Activated CD4-positive, alpha-beta T cell treated with anti-CD3 and anti-CD28 coated beads, Interleukin-2, Interleukin-4, amounts not matched to agents 100 ng/mL and 50 ng/mL, durations not matched to agents 16 hours and 8 hours (primary cell): ENCODE measurements around the gene DAGLB.
"Not testable (repeated sequence)": the region's sequence is repeated elsewhere in the genome, so short reads cannot be mapped to it uniquely, and the experiment has no call there.

Experiments
- DNase-seq: peaks from one replicate; pipeline ENCODE4 v3.0.0-alpha.2; 2020; ENCODE audit warnings: low spot score

The DAGLB gene

DNA sequence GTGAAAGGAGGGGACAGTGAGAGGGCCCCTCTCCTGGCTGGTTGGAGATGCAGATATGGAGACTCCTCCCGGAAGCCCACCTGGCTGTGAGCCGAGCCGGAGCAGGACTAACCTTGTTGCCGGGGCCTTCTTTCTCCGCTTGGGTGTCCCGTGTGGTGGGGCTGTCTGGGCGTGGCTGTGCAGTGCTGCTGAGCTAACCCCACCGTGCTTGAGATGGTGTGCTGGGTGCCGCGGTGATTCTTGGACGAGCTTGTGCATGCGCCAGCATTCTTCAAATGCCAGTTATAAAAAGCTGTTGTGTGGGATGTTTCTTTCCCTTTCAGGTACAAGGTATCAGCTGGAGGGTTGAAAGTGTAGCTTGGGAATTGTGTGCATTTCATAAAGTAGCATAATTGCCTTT is 48.8 kb downstream of the DAGLB start:
- no peak for DNase-seq

DNA sequence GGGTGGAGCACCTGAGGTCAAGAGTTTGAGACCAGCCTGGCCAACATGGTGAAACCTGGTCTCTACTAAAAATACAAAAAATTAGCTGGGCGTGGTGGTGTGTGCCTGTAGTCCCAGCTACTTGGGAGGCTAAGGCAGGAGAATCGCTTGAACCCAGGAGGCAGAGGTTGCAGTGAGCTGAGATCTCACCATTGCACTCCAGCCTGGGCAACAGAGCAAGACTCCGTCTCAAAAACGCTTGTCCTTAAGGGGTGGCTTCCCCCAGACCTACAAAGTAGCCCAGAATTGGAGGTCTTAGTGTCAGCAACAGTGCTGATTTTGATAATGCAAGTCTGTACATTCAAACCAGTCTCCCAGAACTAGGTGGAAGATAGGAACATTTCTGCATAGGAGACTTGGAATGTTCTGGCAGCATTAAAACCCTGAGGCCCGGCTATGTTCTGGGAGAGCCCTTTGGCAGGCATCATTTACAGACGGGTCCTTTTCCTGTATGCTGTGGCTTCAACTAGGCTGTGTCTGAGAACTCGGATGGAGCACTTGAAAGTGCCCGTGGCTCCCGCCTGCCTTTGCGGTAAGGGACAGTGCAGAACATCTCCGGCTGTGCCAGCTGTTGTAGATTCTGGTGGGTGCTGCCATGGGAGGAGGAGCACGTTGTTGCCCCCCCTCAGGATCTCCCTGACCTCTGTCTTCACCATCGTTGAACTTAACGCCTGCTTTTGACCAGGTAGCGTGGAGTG is 49.8 kb downstream of the DAGLB start:
- DNase-seq = not testable (repeated sequence)

DNA sequence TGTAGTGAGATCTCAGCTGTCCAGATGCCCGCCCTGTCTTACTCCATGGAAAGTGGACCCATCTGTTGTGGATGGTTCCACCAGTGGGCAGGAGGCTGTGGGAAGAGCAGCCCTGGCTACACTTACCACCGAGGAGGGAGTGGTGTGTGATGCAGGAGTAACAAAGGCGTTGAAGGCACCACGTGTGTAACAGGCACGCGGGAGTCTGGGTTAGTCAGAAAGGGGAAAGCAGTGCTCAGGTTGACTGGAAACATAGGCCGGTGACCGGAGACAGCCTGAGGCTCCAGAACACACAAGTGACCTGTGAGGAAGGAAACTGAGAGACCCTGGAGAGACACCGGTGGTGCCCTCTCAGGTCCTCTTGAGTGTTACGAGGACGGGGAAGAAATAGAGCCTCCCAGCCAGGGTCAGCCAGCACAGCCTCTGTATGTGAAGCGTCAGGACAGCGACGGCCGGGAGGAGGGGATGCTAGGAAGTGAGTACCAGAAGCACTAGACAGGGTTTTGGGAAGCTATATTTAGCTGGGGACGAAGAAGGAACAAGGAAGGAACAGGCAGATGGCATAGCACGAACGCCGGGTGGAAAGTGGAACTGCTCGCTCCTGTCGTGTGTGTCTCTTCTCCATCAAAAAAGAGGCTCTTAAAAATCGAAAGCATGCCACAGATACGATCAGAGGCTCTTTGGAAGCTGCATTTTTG is 51.7 kb downstream of the DAGLB start:
- DNase-seq = no peak

DNA sequence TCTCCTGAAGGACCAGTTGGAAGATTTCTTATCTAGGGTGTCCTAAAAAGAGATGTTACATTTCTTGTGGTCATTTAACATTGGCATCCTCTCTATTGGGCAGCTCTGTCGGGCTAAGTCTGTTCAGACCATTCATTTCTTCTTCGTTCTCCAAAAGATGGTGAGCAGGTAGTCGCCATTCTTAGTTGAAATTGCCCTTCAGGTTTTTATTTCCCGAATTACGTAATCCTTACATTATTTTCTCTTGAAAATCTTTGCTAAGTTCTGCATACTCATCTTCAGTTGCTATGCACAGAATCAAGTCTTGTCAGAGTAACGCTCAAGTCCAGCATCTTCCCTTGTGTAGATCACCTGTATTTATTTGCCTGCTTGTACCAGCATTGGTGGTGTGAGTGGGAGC is 53.6 kb downstream of the DAGLB start:
- DNase-seq = no peak

DNA sequence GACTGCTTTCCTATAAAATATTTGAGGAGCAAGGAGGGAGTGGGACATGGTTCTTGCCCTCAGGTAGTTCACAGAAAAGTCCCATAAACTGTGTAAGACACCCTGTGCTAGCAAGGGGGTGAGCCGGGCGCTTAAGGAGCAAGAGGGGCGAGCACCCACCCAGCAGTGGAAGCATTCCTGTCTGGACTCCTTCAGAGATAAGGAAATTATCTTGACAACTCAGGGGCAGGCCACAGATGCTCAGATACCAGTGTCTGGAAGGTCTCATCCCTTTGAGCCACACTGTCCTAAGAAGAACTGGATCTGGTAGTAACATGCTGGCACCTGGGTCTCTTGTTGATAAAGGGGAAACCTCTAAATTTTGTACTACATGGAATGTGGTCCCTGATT is 54.1 kb downstream of the DAGLB start:
- no peak for DNase-seq

DNA sequence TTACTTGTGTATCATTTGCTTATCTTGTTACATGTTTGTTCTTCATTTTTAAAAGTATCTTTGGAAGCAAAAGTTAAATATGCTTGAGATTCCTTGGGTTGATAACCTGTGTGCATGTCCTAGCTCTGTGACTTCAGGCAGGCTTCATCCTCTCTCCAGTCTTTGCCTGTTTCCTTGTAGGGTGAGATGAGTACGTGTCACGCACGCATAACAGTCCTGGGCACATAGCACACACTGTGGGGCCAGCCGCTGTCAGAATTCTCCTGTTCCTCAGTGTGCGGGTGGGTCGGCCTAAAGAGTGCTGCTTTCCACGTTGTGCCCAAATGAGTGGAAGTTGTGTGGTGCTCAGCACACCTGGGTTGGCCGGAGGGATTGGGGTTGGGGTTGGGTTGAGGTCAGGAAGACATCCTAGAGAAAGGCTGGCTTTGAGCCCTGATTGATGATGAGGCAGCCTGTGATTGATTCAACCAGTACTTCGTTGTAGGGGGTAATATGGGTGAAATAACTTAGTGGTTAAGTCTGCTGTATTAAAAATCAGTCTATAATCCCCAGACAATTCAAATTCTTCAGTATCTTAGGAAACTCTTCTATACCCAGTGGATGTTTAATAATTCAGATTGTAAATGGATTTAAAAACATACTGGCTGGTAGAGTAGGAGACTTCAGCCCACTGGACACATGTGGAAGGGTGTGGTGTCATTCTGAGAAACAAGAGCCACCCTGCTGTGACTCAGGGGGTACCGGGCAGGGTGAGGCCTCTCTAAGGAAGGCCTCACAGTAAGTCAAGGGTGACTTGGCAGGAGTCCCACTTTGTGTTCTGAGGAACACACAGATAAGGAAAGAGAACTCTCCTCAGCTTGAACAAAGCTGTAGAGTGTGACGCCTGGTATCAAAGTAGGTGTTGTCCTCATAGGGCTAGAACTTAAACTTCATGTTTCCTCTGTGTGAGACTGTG is 54.8 kb downstream of the DAGLB start:
- DNase-seq = peak; percentile 53

DNA sequence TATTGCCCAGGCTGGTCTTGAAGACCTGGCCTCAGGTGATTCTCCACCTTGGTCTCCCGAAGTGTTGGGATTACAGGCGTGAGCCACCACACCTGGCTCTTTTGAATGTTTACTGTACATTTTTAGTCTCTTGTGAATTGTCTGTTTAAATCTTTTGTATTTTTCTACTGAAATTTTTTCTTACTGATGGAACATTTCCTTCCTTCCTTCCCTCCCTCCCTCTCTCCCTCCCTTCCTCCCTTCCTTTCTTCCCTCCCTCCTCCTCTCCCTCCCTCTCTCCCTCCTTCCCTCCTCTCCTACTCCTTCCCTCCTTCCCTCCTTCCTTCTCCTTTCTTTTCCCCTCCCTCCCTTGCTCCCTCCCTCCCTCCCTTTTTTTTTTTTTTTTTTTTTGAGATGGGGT is 58.0 kb downstream of the DAGLB start:
- DNase-seq = no peak

DNA sequence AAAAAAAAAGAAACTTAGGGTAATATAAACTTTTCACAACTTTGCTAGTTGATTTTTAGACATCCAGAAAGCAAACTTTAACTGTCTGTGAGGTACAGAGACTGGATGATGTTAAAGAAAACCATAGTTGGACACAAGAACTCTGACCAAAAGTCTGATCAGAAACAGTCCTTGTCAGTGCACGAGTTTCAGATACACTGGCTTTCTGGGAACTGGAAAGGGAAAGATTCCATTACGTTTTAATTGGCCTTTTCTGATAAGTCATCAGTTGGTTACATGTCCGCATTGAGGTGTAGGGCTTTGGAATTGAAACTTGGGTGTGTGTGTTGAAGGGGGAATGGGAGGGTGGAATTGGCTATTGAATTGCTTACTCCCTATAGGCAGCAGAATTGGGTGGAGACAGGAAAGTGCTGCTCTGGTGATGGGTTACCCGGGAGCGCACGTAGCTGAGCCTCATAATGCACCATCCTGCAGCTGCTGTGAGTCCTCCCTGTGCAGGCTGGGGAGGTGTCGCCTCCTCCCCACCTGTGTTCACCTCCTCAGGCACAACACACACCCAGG is 59.9 kb downstream of the DAGLB start:
- no peak for DNase-seq

DNA sequence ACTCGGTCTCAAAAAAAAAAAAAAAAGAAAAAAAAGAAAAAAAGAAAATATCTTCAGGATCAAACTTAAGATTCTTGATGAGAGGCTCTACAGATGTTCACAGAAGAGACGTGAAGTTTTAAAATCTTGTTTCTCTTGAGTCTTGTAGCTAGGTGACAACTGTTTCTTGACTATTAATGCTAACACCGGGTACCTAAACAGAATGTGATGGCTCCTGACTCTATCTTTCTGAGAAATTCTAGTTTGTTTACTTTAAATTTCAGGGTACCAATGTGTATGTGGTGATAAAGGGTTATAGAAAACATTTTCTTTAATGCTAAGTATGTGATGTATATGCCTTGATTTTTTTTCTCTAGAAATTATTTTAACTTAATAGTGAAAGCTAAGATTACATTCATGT is 61.0 kb downstream of the DAGLB start:
- DNase-seq = no peak

DNA sequence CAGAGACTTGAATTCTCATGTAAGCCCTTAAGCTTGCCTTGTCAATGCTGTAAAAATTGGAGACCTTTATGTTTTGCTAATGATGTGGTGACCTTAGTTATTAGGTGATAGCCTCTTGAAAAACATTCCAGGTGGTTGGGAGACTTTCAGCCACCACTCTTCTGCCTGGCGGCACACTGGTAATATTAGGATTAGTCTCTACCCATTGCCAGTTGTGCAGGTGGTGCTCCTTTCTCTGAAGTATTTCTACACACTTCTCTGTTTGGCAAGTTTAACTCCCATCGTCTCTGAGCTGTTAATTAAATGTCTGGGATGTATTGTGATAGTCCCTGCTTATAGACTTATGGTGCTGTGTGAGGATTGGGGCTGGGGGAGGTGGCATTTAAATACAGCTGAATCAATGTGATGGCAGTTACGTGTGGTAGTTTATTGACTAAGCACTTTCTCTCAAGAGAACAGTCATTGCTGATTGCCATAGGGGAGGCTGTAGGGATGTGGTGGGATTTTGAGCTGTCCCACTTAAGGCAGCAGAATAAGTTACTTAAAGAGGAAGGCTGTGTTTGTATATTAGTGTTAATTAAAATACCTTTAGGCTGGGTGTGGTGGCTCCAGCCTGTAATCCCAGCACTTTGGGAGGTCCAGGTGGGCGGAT is 61.7 kb downstream of the DAGLB start:
- DNase-seq = no peak

DNA sequence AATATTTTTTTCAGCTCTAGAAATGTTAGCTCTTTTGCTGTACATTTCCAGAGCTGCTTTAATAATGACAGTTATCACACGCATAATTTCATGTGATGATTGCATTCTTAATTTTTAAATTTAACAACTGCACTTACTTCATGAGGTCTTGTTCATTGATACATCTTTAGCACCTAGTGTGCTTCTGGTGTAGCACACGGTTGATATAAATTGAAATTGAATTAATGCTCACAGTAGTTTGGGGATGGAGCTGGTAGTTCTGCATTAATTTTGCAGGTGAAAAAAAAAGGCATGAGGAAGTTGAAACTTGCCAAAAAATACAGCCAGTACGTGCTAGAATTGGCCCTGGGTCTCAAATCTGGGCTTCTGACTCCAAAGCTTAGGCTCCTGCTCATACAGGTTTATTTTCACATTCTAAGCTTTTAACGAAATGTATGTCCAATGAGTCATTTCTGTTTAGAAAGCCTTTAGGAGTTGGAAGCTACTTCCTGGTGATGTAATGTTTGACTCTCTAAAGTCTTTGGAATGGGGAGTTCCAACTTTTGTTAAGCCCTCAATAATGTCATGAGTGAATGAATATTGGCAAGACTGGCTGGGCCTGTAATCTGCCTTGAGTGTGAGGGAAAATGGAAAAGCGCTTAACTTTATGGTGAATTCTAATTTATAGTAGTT is 62.5 kb downstream of the DAGLB start:
- no peak for DNase-seq

DNA sequence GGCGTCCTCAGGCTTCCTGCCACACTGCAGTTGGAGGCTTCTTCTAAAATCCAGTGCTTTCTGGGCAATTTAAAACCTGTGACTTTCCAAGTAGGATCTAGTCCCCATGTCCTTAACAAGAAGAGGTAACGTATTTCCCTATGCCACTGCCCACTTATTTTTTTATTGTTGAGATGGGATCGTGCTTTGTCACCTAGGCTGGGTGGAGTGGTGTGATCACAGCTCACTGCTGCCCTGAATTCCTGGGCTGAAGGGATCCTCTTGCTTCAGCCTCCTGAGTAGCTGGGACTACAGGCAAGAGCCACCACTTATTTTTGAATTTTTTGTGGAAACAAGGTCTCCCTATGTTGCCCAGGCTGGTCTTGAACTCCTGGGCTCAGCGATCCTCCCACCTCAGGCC is 63.4 kb downstream of the DAGLB start:
- no peak for DNase-seq

DNA sequence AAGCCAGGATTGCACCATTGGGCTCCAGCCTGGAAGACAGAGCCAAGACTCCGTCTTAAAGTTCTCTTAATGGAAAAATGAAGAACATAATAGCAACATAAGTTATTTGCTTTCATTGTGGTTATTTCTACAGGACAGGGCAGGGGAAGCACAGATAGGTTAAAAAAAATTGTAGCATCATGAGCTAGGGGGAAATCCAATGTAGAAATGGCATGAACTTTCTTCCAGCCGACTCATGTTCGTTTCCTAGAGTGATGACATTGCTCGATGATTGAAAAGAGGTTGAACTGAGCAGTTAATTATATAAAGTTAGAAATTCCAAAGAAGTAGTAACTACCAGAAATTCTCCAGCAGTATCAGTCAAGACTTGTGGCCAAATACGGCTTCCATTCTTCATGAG is 64.9 kb downstream of the DAGLB start:
- DNase-seq = no peak

DNA sequence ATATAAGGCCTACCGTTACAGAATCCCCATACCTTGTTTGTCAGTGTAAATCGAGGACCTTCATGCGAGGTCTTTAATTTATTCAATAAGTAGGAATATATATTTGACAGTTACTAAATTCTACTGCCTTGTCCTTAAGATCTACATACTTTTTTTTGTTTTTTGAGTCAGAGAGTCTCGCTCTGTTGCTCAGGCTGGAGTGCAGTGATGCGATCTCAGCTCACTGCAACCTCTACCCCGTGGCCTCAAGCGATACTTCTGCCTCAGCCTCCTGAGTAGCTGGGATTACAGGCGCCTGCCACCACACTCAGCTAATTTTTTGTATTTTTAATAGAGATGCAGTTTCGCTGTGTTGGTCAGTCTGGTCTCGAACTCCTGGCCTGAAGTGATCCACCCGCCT is 65.9 kb downstream of the DAGLB start:
- DNase-seq = not testable (repeated sequence)

DNA sequence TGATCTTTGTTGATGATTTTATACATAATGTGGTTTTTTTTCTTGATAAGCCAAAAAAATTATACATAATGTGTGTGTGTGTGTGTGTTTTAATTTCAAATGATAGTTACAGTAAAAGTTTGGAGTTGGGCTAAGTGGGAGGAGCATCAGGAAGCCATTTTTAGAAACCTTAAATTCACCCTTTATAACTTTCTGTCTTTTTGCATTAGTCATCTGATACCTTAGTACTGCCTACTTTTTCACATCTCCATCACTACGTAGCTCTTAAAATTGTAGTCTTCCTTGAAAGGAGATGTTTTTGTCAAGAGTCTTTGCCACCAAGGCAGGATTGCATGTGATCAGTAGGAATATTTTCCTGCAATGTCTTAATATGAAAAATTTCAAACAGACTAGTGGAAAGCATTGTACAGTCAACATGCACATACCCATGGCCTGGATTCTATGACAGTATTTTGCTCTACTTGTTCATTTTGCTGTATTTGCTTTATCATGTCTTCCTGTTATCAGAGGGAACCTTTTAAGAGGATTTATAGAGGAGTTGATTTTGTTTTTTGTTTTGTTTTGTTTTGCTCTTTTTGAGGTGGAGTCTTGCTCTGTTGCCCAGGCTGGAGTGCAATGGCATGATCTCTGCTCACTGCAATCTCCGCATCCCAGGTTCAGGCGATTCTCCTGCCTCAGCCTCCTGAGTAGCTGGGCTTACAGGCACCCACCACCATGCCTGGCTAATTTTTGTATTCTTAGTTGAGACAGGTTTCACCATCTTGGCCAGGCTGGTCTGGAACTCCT is 67.3 kb downstream of the DAGLB start:
- DNase-seq = no peak

DNA sequence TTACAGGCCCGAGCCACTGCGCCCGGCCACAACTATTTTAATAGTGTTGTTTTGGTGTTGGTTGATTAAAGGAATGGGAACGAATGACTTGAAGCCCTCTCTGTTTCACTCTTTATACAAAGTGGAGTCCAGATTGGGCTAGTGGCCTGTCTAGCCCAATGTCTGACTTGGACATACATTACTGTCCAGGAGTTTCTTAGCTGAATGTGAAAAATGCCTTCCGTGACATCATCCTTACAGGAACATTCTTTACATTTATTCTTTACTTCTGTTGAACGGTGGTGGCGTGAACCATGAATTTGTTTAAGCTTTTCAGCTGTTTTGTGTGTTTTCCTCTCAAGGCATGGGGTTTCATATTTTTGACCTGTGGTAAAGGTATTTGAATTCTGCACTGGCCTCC is 67.9 kb downstream of the DAGLB start:
- no peak for DNase-seq

DNA sequence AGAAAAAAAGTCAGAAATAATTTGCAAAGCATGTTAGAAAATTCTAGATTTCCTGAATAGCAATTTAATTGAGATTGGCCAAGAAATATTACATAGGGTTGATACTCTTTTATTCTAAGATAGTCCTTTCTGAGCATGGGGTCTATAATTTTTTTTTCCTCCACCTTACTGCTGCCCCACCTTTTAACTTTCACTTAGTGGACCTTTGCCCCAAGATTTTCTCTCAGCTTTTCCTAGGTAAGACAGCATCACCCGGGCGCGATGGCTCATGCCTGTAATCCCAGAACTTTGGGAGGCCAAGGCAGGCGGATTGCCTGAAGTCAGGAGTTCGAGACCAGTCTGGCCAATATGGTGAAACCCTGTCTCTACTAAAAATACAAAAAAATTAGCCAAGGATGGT is 69.2 kb downstream of the DAGLB start:
- DNase-seq = not testable (repeated sequence)

DNA sequence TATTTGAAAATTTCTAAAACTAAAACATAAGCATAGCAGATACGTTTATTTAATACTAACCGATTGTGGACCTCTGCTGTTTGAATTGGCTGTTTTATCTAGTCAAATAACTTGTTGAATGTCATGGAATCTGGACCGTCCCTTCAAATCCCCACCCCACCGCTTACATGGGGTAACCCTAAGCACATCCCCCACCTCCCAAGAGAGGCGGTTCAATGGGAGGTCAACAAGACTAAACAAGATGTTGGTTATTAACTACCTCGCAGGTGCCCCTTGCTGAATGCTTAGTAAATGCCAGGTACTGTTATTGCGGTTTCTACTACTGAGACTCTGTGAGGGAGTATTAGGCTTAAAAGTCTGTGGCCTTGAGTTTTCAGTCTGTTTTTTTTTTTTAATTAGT is 70.9 kb downstream of the DAGLB start:
- DNase-seq = no peak

DNA sequence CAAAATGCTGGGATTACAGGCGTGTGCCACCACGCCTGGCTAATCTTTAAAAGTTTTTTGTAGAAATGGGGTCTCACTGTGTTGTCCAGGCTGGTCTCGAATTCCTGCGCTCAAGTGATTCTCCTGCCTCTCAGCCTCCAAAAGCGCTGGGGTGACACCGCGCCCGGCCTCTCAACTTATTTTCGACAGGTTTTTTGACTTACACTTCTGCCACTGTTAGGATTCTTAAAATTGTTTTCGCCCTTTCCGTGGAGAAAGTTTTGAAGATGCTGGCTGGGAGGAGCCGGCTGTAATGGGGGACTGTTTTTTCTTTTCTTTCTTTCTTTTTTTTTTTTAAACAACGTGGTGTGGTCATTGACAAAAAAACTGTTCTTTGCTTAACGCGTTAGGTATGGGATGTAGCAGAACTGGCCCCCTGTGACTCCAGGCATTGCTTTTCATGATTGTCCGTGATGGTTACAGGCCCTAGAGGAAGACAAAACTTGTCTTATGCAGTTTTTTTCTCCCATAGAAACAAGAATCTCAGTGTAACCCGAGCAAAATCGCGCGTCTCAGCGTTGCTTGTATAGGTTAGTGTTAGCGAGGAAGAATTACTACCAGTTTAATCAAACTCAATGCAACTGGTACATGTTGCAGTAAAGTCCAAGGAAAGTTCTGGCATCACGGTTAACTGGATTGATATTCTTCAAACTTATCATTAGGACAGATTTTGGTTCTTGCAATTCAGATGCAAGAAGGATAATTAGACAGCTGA is 72.2 kb downstream of the DAGLB start:
- DNase-seq = no peak

DNA sequence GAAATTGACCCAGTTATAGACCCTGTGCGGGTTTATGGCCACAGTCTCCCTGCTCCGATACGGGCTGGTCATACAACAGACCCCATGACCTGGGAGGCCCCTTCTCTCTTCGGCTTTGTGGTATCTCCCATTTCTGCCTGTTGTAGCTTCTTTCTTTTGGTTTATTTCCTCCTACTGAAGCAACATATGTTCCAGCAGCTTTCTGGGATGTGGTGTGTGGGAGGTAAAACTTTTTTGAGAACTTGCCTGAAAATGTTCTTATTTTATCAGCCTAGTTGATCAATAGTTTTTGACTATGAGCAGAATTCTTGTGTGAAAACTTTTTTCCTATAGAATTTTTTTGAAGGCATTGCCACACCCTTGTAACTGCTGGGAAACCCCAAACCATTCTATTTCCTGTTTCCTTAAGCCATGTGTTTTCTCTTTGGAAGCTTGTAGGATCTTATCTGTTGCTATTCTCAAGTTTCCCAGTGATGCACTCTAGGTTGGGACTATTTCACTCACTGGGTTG is 80.0 kb downstream of the DAGLB start:
- no peak for DNase-seq
